GM18517 (cell line): ENCODE data around the gene ZNF595.
"Not testable (repeated sequence)": the region's sequence is repeated elsewhere in the genome, so short reads cannot be mapped to it uniquely, and the experiment has no call there.

Experiments used
- ATAC-seq: cut with Tn5 transposase; IDR thresholded peaks from one replicate; pipeline ENCODE4 v1.9.1; 2021; ENCODE audit warnings: mild to moderate bottlenecking, moderate library complexity; ENCODE audit not compliant: unreplicated experiment

The ZNF595 gene

GRCh38 chr4:85951-86350, 32.8 kb downstream of the ZNF595 start:
- ATAC-seq: no peak

GRCh38 chr4:86559-87324, 33.6 kb downstream of the ZNF595 start:
- ATAC-seq: not testable (repeated sequence)

DNA sequence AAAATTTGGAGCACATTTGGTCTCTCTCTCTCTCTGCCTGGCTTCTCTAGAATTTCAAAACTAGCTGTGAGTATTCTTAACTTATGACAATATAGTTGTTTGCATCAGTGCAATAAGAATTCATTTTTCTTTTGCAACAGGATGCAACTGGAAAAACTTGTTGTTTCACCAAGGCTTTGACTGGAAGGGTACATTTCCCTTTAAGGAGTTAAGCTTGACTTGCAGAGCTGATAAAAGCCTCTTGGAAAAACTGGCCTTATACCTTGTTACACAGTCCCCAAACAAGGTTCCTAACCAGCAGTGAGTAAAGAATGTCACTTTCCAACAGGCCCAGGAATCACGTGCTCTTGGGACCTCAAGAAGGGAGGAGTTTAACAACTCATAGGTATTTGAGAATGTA, 45.3 kb downstream of the ZNF595 start:
- no peak for ATAC-seq

DNA sequence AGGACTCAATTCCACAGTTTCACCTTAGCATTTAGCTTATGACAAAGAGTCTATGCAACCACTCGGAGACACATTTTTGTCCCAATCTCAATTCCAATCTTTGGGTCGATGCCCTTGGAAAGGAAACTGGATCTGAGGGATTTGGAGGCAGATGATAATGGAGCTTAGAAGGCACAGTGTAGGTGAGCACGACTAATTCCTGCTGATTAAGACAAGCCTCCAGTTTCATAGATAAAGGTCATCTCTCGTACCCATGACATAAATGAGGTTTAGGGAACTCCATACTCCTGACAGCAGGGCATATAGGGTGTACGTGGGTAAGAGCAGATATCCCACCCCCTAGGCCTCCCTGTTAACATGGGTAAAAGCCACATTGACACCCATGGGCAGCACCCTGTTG, 46.7 kb downstream of the ZNF595 start:
- ATAC-seq: no peak

- no peak for ATAC-seq
Measured at GRCh38 chr4:107083-107443, 53.9 kb downstream of the ZNF595 start.

- ATAC-seq: no peak
Measured at GRCh38 chr4:107444-108429, 54.6 kb downstream of the ZNF595 start.

DNA sequence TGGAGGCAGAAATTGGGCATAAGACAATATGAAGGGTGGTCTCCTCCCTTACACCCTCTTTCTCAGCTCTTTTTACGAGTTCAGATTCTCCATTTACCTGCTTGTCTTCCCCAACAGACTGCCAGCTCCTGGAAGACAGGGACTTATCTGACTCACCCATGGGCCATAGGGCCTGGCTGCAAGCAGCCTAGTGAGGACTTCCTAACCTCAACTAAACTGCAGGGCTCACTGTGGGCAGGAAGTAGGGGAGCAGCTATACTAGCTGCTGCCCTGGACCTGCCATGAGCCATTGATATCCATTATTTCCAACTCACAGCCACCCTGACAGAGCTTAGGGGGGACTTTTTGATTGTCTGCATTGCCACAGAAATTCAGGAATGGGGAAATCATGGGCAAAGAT, 59.6 kb downstream of the ZNF595 start:
- ATAC-seq: no peak

DNA sequence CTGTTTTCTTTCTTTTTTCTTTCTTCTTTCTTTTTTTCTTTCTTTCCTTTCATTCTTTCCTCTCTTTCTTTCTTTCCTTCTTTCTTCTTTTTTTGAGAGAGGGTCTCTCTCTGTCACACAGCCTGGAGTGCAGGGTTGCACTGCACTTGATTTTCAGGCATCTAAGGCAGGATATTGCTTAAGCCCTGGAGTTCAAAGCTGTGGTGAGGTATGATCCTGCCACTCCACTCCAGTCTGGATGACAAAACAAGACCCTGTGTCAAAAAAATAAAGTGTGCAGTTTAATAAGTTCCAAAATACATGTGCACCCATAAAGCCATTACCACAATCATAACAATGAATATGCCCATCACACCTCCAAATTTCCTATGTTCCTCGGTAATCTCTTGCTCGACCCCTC, 60.6 kb downstream of the ZNF595 start:
- no peak for ATAC-seq

DNA sequence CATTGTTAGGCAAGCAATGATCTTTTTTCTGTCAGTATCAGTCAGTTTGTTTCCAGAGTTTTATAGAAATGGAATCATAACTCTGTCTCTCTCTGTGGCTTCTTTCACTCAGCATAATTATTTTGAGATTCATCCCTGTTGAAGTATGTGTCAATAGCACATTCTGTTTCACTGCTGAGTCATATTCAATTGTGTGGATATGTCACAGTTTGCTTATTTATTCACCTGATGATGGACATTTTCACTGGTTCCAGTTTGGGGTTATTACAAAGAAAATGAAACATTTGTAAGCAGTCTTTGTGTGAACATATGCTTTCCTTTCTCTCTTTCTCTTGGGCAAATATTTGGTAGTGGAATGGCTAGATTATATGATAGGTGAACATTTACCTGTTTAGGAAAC, 61.0 kb downstream of the ZNF595 start:
- no peak for ATAC-seq

DNA sequence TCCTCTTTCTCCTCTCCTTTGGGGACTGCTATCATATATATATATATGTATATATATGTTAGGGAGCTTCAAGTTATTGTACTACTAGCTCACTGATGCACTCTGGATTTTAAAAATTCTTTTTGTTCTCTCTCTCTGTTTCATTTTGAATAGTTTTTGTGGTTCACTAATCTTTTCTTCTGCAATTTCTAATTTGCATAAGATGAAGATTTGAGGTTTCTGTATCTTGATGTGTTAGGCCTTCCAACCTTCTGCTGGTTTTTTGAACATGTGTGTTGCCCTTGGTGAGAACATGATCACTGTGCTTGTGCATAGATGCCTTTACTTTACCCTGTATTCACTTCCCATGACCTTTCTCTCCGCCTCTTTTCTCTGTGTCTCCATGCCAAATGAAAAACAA, 63.4 kb downstream of the ZNF595 start:
- ATAC-seq: no peak

GRCh38 chr4:120616-121015, 67.5 kb downstream of the ZNF595 start:
- no peak for ATAC-seq

GRCh38 chr4:121408-122084, 68.4 kb downstream of the ZNF595 start:
- no peak for ATAC-seq

- ATAC-seq: not testable (repeated sequence)
Measured at GRCh38 chr4:123922-124274, 70.8 kb downstream of the ZNF595 start.

DNA sequence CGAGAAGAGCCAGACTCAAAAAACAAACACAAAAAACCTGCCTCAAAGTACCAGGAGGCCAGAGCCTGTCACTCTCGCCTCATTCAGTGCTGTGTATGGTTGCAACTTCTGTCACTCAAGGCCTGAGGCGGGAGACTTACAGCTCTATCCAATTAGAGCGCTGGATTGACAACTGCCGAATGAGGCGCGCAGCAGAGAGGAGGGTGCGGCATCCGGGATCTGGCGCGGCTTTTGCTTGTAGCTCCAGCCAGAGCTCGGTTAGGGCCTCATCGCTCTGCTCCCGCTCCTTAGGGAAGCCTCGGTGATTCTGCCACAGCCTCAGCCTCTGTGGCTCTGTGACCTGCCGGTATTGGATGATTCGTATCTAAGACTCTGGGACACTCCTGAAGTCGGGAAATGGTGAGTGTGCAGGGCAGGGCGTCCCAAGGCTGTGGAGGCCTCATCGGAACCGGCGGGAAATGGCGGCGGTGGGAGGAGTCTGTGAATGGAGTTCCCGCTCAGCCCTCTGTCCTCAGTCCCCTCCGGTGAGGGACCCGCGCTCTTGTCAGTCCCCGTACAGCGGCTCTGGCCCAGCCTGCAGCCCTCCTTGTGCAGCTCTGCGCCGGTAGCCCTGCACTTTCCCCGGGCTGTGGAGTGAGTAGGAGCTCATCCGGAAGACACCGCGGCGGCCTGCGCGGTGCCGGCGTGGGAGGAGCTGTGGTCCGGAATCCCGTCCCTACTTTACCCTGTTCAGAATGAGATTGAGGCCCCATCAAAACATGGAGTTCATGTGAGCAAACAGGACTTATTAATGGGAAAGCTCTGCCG, 71.4 kb downstream of the ZNF595 start, which contains the start of gene ZNF718:
TSS of gene ZNF718 (plus strand) at position 227 of the 807 bp plus-strand sequence. CDS start at position 397, 170 bp downstream.
- peak; percentile 99 for ATAC-seq

- ATAC-seq: peak; percentile 19
Measured at GRCh38 chr4:125091-125771, 72.1 kb downstream of the ZNF595 start.

- ATAC-seq: no peak
Measured at GRCh38 chr4:125833-126232, 72.7 kb downstream of the ZNF595 start.

DNA sequence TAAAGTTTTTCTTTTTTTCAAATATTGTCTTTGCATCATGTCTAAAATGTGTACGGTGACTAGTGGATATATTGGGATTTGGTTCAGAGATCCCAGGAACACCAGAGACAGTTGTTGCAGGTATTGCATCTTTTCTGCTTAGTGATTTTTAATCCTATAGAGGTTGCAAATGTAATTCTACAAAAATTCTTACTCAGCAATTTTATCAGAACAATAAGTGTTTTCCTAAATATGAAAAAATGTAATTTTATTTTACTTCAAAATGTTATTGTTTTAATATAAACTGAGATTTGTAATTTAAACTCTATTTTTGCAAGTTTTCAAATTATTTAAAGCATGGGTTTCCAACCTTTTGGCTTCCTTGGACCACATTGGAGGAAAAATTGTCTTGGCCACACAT, 79.4 kb downstream of the ZNF595 start:
- ATAC-seq: no peak
